ENCODE data around the gene PICALM.

- TF ChIP-seq, protein P1, sequence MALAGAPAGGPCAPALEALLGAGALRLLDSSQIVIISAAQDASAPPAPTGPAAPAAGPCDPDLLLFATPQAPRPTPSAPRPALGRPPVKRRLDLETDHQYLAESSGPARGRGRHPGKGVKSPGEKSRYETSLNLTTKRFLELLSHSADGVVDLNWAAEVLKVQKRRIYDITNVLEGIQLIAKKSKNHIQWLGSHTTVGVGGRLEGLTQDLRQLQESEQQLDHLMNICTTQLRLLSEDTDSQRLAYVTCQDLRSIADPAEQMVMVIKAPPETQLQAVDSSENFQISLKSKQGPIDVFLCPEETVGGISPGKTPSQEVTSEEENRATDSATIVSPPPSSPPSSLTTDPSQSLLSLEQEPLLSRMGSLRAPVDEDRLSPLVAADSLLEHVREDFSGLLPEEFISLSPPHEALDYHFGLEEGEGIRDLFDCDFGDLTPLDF (CRISPR knock-in tag; IDR thresholded peaks at IDR 0.05): no peak
- TF ChIP-seq ATM (IDR thresholded peaks at IDR 0.05; ENCODE audit: borderline replicate concordance): no peak
Measured at GRCh38 chr11:86116386-86116726, 47.5 kb upstream of the PICALM start.
